Measurements from ENCODE around the gene GOLGA3.
"Not testable (repeated sequence)": the region's sequence is repeated elsewhere in the genome, so short reads cannot be mapped to it uniquely, and the experiment has no call there.

The GOLGA3 gene

DNA sequence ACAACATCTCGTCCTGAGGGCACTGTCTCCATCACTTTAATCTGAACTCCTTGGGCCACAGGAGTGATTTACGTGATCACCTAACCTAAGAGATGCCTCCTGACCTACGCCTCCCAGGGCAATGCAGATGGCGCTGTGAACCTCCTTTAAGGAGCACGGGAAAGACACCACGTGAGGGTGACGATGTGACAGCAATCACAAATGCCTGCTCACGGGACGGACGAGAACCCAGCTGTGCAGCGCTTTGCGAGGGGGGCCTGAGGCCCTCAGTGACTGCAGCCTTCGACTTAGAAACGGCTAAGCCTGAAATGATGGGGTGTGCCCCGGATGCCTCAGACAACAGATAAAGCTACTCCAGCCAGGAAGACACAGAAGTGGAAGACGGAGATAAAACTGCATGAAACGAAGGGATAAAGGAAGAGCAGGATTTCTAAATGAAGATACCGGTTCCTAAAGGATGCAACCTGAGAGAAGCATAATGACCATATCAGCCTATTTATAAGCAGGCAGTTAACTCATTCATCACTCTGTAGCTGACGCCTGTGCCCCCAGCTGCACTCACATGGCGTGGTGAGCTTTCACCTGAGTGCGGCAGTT is 13.9 kb upstream of the GOLGA3 start:
- no peak for DNase-seq (ENCODE audit: low read depth, low spot score)

DNA sequence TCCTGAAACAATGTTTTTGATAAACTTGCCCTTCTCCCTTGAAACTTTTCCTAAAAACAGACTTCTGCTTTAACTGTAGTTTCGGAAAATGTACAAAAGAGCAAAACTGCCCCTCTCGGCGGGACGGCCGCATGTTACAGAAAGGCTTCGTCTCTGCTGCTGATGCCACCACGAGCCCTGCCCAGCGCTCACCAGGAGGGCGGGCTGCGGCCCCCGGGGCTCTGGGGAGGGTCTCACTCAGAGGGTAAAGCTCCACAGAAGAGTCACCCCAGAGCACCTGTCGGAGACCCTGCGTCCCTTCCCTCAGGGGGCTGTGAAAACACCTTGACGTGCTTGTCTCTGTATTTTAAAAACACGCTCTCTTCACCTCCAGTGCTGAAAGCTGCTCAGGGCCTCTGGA is 12.5 kb upstream of the GOLGA3 start:
- DNase-seq (ENCODE audit: low read depth, low spot score): no peak

DNA sequence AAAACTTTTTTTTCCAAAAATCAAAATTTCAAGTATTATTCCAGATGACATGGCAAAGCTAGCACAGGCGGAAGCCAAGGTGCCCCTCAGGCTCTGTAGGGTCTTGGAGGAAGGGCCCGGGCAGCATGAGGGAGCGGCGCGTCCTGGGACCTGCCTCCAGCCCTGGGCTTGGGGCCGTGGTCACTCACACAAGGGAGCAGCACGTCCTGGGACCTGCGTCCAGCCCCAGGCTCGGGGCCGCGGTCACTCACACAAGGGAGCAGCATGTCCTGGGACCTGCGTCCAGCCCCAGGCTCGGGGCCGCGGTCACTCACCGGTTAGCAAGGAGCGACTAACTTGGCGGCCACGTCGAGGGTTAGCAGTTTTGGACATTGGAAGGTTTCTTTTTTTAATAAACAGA is 11.9 kb upstream of the GOLGA3 start:
- DNase-seq (ENCODE audit: low read depth, low spot score): no peak

DNA sequence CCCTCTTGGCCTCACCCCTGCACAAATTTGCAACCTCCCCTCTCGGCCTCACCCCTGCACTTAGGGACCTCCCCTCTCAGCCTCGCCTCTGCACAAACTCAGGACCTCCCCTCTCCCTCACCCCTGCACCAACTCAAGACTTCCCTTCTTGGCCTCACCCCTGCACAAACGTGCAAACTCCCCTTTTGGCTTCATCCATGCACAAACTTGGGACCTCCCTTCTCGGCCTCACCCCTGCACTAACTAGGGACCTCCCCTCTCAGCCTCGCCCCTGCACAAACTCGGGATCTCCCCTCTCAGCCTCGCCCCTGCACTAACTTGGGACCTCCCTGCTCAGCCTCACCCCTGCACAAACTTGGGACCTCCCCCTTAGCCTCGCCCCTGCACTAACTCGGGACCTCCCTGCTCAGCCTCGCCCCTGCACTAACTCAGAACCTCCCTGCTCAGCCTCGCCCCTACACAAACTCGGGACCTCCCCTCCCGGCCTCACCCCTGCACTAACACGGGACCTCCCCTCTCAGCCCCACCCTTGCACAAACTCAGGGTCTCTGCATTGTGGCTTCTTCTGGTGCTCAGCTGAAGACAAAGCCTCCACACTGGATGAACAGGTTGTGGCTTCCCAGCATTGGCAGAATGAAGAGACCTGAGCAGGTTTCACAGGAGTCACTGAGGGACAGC is 11.0 kb upstream of the GOLGA3 start:
- no peak for DNase-seq (ENCODE audit: low read depth, low spot score)

DNA sequence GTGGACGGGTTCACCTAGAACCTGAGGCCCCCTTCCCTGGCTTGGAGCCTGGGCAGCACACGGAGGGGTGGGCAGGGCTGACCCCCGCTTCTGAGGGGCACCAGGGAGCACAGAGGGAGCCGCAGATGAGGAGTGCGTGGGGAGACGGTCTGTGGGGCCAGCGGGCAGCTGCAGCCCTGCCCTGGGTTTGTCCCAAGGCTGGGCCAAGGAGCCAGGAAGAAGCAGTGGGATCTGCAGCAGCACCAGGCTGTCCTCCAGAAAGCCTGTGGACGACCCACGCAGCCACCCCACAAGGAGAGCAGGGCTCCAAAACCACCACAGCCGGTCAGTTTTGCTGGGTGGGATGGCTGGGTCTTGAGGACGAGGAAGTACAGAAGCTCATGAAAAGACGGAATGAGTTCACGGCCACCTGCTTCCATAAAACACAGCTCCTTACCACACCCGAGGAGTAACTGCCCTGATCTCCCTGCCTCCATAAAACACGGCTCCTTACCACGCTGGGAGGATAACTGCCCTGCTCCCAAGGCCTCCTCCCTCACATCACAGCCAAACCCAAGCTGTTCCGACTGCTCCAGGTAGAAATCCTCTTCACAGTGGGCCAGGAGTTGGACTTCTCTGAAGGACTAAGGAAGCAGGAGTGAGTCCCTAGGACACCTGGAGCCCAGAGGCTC is 9.9 kb upstream of the GOLGA3 start:
- DNase-seq (ENCODE audit: low read depth, low spot score): no peak

DNA sequence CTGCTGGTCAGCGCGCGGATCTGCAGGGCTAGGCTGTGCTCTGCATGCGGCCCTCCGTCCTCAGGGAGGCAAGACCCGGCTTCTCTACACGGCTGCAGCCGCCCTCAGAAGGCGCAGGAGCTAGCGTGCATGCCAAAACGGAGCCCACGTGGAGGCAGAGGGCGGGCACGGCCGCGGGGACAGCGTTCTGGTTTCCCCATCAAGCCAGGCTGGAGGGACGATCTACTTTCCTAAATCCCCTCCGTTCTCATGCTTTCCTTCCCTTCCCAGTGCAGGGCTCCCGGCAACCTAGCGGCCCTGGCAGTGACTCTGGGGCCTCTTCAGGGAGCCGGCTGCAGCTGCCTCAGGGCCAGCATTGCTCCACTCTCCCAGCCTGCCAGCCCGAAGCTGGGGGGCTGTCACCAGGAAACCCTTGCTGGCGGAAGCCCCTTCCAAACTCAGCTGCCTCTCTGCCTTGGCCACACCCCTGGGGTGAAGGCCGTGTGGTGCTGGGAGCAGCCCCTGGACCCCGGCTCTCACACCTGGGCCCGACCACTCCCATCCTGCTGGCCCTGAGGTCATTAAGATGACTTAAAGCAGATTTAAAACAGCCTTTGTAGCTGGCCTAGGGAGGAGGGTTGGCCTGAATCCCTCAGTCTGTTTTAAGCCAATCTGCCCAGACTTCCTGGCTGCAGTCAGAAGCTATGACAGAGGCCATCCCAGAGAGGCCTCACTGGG is 9.2 kb upstream of the GOLGA3 start:
- no peak for DNase-seq (ENCODE audit: low read depth, low spot score)

DNA sequence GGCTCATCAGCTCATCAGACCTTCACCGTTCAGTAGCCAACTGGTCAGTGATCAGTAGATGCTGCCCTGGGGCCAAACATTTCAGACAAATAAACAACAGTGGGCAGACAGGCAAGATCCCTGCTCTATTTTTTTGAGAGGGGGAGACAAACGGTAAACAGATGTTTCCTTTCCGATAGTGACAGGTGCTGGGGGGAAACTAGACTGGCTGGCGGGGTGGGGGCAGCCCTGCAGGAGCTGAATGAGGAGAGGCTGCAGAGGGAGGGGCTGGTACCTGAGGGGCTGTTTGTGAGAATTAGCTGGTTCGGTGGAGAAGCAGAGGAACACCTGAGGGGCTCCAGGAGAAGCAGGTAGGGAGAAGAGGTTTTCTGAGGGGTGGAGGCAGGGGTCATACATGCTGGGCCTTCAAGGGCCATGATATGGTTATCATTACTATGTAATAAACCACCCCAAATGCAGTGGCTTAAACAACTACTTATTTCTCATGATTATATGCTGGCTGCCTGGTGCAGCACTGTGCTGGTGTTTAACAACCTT is 8.2 kb upstream of the GOLGA3 start:
- DNase-seq (ENCODE audit: low read depth, low spot score): no peak

DNA sequence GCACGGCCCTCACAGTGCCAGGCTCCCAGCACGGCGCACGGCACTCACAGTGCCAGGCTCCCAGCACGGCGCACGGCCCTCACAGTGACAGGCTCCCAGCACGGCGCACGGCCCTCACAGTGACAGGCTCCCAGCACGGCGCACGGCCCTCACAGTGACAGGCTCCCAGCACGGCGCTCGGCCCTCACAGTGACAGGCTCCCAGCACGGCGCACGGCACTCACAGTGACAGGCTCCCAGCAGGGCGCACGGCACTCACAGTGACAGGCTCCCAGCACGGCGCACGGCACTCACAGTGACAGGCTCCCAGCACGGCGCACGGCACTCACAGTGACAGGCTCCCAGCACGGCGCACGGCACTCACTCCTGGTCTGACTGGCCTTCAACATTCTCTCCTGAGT is 7.6 kb upstream of the GOLGA3 start:
- DNase-seq (ENCODE audit: low read depth, low spot score): not testable (repeated sequence)

DNA sequence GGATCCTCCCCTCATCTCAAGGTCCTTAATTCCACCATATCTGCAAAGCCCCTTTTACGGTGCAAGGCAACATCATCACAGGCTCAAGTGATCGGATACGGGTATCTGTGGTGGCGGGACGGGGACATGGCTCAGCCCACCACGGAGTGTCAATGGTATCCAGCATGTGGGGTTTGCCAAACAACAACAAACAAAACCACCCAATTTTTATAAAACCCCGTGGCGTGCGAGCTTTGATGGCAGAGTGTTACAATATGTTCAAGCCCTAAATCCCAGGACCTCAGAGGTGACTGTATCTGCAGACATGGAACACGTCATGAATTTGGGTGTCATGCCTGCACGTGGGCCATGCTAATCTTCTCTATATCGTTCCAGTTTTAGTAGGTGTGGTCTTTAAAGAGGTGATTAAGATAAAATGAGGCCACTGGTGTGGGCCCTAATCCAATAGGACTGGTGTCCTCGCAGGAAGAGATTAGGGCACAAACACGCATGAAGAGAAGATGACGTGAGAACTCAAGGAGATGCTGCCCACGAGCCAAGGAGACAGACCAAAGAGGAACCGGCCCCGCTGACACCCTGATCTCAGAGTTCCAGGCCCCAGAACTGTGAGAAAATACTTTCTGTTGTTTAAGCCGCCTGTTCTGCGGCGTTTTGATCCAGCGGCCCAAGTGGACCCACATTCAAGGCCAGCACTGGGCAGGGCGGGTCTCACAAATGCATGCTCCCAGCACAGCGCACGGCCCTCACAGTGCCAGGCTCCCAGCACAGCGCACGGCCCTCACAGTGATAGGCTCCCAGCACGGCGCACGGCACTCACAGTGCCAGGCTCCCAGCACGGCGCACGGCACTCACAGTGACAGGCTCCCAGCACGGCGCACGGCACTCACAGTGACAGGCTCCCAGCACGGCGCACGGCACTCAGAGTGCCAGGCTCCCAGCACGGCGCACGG is 6.7 kb upstream of the GOLGA3 start:
- DNase-seq (ENCODE audit: low read depth, low spot score): no peak

DNA sequence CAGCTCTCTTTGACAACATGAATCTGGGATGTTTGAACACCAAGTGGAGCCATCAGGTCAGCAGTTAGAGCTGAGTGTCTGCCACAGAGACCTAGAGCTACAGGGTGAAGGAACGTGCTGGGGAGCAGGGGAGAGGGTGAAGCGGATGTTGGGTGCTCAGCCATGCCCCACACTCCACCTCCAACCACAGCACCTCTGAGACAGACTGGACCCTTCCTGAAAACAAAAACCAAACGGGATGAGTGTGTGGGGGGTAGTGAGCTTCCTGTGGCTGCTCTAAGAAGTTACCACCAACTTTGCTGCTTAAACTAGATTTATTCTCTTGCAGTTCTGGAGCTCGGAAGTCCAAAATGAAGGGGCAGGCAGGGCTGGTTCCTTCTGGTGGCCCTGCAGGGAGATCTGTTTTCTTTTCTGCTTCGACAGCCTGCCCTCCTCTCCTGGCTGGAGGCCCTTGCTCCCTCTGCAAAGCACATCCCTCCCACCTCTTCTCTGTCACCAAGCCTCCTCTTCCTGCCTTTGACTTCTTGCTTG is 5.6 kb upstream of the GOLGA3 start:
- no peak for DNase-seq (ENCODE audit: low read depth, low spot score)

DNA sequence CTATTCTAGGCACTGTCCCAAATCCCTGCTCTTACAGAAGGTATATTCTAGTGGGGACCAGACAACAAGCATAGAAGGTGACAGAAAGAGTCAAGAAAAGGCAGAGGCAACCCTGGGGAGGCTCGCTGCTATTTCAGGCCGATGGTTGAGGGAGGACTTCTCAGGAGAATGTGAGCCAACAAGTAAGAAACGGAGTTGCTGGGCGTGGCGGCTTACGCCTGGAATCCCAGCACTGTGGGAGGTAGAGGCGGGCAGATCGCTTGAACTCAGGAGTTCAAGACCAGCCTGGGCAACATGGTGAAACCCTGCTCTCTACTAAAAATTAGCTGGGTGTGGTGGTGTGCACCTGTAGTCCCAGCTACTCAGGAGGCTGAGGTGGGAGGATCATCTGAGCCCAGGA is 4.7 kb upstream of the GOLGA3 start:
- DNase-seq (ENCODE audit: low read depth, low spot score): no peak

DNA sequence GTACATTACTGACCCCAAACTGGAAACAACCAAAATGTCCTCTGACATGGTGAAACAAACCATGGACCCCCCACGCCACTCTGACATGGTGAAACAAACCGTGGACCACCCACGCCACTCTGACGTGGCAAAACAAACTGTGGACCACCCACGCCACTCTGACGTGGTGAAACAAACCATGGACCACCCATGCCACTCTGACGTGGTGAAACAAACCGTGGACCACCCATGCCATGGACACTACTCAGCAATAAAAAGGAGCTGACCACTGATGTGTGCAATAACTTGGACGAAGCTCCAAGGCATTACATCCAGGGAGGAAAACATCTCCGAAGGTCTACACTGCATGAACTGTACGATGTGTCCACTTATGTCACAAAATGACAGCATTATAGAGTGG is 3.1 kb upstream of the GOLGA3 start:
- DNase-seq (ENCODE audit: low read depth, low spot score): no peak

DNA sequence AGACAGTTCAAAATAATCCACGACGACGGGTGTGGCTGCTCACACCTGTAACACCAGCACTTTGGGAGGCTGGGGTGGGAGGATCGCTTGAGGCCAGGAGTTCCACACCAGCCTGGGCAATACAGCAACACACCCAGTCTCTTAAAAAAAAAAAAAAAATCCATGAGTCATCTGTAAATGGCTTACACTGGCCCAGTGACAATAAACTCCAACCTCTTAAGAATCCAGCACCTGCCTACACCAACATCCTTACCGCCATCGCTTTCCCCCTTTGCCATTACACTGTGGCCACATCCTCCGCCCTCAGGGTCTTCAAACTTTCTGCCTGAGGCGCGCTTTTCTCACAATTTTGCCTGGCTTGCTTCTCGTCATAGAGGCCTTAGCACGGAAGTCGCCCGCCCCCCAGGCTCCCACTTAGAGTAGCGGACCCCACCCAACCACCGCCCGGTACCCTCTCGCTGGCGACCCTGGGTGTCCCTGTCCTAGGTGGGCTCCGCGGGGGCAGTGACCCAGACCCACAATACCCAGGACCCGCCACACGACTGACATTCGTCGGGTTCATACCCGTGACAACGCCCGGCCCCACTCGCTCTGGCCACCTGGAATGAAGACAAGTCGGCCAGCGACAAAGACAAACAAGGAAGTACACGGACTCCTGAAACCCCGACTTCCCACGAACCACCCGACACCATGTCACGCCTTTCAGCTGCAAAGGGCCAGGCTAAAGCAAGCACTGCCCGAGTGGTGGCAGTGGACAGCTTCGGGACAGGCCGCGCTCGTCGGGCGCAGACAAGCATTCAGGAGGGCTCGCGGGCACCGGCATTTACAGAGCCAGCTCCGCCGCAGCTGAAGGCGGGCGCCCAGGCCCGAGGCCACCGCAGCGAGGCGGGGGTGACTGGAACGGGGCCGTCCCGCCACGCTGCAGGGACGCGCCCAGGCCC is 636 bp downstream of the GOLGA3 start:
- DNase-seq (ENCODE audit: low read depth, low spot score): no peak

DNA sequence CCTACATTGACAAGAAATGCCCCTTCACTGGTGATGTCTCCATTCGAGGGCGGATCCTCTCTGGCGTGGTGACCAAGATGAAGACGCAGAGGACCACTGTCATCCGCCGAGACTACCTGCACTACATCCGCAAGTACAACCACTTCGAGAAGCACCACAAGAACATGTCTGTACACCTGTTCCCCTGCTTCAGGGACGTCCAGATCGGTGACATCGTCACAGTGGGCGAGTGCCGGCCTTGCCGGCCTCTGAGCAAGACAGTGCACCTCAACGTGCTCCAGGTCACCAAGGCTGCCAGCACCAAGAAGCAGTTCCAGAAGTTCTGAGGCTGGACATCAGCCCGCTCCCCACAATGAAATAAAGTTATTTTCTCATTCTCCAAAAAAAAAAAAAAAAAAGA is 2.8 kb downstream of the GOLGA3 start:
- no peak for DNase-seq (ENCODE audit: low read depth, low spot score)

DNA sequence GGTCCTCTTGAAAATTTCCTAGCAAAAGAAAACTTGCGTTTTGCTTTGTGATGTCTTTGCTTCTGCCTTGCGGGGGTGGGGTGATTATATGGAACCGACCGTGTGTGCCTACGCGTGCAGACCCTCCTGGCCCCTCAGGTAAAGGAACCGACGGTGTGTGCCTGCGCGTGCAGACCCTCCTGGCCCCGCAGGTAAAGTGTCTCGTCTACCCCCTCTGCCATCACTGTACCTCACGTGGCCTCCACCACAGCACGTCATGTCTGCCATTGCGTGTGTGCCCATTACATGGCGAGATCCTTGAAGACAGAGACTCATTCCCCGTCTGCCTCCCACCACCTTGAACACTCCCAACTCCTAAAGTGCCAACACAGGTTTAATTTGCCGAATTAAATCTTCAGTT is 3.6 kb downstream of the GOLGA3 start:
- no peak for DNase-seq (ENCODE audit: low read depth, low spot score)

DNA sequence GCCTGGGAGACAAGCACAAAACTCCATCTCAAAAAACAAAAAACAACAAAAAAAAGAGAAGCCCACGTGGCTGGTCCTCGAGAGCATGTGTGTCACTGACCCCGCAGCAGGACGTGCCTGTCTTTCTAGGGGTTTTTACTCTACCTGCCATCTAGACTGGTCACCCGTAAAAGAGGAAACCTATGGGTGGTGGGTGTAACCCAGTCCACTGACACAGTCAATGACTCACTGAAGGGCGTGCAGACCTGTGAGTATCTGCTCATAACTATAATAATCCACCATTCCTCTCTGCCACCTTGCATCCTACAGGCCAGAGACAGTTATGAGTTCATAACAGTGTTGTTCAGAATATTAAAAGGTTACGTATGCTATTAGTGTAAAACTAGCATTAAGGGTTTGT is 4.6 kb downstream of the GOLGA3 start:
- no peak for DNase-seq (ENCODE audit: low read depth, low spot score)

DNA sequence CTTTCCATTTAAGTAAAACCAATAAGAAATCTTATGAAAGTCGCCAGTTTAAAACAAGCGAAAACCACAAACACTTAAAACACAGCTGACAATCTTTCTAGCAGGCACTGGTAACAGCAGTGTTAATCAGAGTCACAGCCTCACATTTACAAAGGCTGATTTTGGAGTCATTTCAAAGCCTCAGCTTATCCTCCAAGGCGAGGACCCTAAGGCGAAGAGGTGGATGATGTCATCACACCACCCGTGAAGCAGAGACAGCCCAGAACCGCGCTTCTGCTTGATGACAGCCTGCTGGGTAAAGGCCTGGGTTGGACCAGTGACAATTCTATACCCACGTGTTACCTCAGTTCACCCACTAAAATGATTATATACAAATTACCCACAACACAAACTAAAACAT is 10.1 kb downstream of the GOLGA3 start:
- no peak for DNase-seq (ENCODE audit: low read depth, low spot score)

DNA sequence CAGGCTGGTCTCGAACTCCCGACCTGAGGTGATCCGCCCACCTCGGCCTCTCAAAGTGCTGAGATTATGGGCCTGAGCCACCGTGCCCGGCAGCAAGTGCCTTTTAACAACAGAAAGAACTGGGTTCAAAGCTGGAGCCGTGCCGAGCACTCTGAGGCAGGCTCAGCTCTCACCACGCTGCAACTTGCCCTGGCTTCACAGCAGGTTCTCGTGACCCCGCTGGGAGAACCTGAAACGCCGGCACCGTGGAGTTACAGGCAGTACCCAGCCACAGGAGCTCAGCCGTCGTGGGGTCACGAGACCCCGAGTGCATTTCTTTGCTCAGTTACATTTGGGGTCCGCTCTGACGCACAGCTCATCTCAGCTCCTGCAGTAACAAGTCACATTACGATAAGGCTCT is 14.4 kb downstream of the GOLGA3 start:
- no peak for DNase-seq (ENCODE audit: low read depth, low spot score)

DNA sequence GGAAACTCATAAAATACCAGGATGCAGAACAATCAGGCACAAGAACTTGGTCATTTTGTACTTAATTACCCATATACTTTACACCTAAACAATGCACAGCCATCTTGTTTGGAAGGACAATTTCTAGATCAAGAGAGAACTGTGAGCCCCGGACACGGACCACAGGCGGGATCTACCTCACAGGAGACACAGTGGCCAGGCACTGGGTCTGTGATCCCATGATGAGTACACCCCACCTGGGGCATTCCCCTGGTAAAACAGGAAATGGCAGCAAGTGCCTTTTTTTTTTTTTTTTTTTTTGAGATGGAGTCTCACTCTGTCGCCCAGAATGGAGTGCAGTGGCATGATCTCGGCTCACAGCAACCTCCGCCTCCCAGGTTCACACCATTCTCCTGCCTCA is 15.2 kb downstream of the GOLGA3 start:
- no peak for DNase-seq (ENCODE audit: low read depth, low spot score)
